Central memory CD8-positive, alpha-beta T cell (primary cell): Measurements from ENCODE around the gene UST.
"Not testable (repeated sequence)": the region's sequence is repeated elsewhere in the genome, so short reads cannot be mapped to it uniquely, and the experiment has no call there.

Experiments
- ATAC-seq: fragments of 150-1000 bp; cut with Tn5 transposase; replicated peaks from 2 replicates; pipeline ENCODE4 v1.10.0; 2022; ENCODE audit warnings: mild to moderate bottlenecking, moderate FRiP score, moderate number of reproducible peaks; ENCODE audit not compliant: poor library complexity, severe bottlenecking; ENCODE audit errors: extremely low read depth
- DNase-seq, 2 donors: peaks; one replicate each; pipeline ENCODE4 v3.0.0; 2021; ENCODE audit warnings: low spot score in 2 of 2
- H3K27ac Mint-ChIP-seq: one replicate; pipeline ENCODE4 v1.8.0; 2022; ENCODE audit warnings: low read depth, mild to moderate bottlenecking, moderate library complexity, mixed read lengths
- H3K27me3 Mint-ChIP-seq: one replicate; pipeline ENCODE4 v1.8.0; 2022; ENCODE audit warnings: mixed read lengths
- H3K36me3 Mint-ChIP-seq: one replicate; pipeline ENCODE4 v1.8.0; 2022; ENCODE audit warnings: mild to moderate bottlenecking, moderate library complexity, mixed read lengths; ENCODE audit not compliant: insufficient read depth
- H3K4me1 Mint-ChIP-seq: one replicate; pipeline ENCODE4 v1.8.0; 2022; ENCODE audit warnings: mixed read lengths
- H3K4me3 Mint-ChIP-seq: one replicate; pipeline ENCODE4 v1.8.0; 2022; ENCODE audit warnings: mild to moderate bottlenecking, moderate library complexity, mixed read lengths
- H3K9me3 Mint-ChIP-seq: one replicate; pipeline ENCODE4 v1.8.0; 2022; ENCODE audit warnings: mixed read lengths

UST gene

GRCh38 chr6:148857798-148858390, 111.1 kb downstream of the UST start:
- no peaks in the 10 kb centered on the region for H3K36me3 Mint-ChIP-seq
- H3K27me3 Mint-ChIP-seq, result no peaks in the 10 kb centered on the region
- no peak overlapping the region for H3K4me3 Mint-ChIP-seq
- DNase-seq, result no peak
- H3K4me1 Mint-ChIP-seq, result peaks cover 49% of the 10 kb centered on the region
- H3K9me3 Mint-ChIP-seq, result no peaks in the 10 kb centered on the region
- ATAC-seq, result no peak
- H3K27ac Mint-ChIP-seq, result no peak overlapping the region

- not testable (repeated sequence) for H3K9me3 Mint-ChIP-seq, DNase-seq, H3K36me3 Mint-ChIP-seq, H3K27me3 Mint-ChIP-seq, ATAC-seq, H3K27ac Mint-ChIP-seq, H3K4me3 Mint-ChIP-seq
- peaks cover 47% of the 10 kb centered on the region for H3K4me1 Mint-ChIP-seq
These were observed 117.3 kb downstream of the UST start for GRCh38 chr6:148864132-148864531.

DNA sequence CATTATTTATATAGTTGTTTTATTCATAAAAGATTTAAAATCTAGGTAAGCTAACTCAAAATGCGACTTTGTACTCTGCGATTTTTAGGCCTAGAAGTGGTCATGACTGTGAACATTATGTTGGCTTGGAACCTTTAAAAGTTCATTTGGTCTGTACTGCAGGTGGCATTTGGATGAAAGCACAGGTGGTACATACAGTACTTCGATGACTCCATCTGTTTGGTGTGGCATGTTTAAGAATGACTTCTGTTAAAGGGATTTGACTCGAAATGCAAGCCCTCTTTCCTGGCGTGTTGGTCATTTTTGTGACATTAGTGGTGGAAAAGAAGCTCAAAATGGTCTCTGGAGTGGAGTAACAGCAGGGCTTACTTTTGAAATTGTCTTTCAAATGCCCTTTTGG, 118.1 kb downstream of the UST start:
- Mint-ChIP-seq H3K27ac (no peak overlapping the region), H3K9me3 (no peaks in the 10 kb centered on the region), H3K36me3 (peaks cover 2% of the 10 kb centered on the region), H3K4me3 (no peak overlapping the region), H3K27me3 (no peaks in the 10 kb centered on the region), H3K4me1 (peaks cover 54% of the 10 kb centered on the region)
- DNase-seq, result no peak
- no peak for ATAC-seq

- no peaks in the 10 kb centered on the region for H3K27me3 Mint-ChIP-seq
- DNase-seq, result no peak
- H3K36me3 Mint-ChIP-seq, result peaks cover 2% of the 10 kb centered on the region
- H3K4me3 Mint-ChIP-seq, result no peak overlapping the region
- H3K9me3 Mint-ChIP-seq, result no peaks in the 10 kb centered on the region
- peak; percentile 34 for ATAC-seq
- peaks cover 63% of the 10 kb centered on the region for H3K4me1 Mint-ChIP-seq
- no peak overlapping the region for H3K27ac Mint-ChIP-seq
These were observed 119.9 kb downstream of the UST start for GRCh38 chr6:148866657-148867268.

DNA sequence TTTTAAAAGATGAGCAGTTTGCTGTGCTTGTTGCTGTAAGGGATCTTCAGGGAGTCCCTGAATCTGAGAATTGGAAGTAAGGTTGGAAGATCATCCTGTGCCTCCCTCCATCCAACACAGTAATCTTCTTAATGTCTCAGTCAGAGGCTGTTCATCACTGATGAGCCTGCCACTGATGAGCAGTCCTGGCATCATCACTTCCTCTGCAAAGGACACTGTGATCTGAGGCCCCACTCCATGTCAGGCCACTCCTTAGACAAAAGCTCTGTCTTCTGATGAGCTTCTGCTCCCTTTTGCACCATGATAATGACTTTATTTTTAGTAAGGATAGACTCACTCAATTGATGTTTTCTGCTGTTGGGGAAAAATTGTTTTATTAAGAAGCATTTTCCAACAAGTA, 121.0 kb downstream of the UST start:
- H3K4me3 Mint-ChIP-seq, result no peak overlapping the region
- H3K4me1 Mint-ChIP-seq, result peaks cover 56% of the 10 kb centered on the region

GRCh38 chr6:148868314-148868713, 121.5 kb downstream of the UST start:
- H3K27me3 Mint-ChIP-seq, result no peaks in the 10 kb centered on the region
- H3K27ac Mint-ChIP-seq, result no peak overlapping the region
- DNase-seq, result no peak
- H3K4me3 Mint-ChIP-seq, result no peak overlapping the region
- H3K36me3 Mint-ChIP-seq, result peaks cover 2% of the 10 kb centered on the region
- H3K9me3 Mint-ChIP-seq, result no peaks in the 10 kb centered on the region
- no peak for ATAC-seq
- peaks cover 52% of the 10 kb centered on the region for H3K4me1 Mint-ChIP-seq

More for the DNA sequence above, 121.0 kb downstream of the UST start:
- H3K27ac Mint-ChIP-seq, result no peak overlapping the region
- no peak for DNase-seq
- H3K27me3 Mint-ChIP-seq, result no peaks in the 10 kb centered on the region
- peaks cover 2% of the 10 kb centered on the region for H3K36me3 Mint-ChIP-seq
- H3K9me3 Mint-ChIP-seq, result no peaks in the 10 kb centered on the region
- ATAC-seq, result no peak

DNA sequence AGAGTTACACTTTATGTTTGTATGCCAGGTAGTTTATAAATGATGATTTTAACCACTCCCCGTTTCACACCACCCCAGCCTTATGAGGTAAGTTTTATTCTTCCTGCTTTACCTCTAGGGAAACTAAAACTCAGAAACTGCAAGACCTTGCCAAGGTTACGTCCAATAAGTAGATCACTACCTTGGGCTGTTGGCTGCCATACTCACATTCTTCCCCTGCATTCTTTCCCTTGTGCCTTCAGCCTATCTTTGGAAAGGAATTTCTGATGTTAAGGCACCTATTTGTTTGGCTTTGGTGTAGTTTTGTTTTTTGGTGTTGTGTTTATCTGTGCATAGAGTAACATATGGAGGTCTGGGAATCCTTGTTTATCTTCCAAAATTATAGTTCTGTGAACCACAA, 122.1 kb downstream of the UST start:
- Mint-ChIP-seq H3K27ac (no peak overlapping the region), H3K27me3 (no peaks in the 10 kb centered on the region), H3K4me1 (peaks cover 51% of the 10 kb centered on the region), H3K36me3 (peaks cover 2% of the 10 kb centered on the region), H3K9me3 (no peaks in the 10 kb centered on the region), H3K4me3 (no peak overlapping the region)
- ATAC-seq (no peak), DNase-seq (no peak)

DNA sequence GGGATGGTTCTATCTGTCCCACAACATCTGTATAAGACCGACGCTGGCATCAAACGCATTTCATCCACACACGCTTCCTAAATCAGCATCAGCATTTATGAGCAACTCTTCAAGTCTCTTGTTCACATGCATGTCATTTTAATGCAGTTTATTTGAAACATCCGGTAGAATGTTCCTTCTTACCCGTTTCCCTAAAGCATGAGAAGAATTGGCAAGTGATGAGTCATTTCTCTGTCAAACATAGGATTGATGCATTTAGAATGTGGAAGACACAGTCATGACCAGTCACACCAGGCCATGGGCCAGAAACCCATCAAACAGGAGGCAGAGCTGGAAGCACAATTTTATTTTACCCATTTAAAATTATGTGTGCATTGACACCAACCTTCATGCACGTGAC, 122.8 kb downstream of the UST start:
- Mint-ChIP-seq H3K4me3 (no peak overlapping the region), H3K36me3 (peaks cover 3% of the 10 kb centered on the region), H3K27ac (no peak overlapping the region), H3K4me1 (peaks cover 51% of the 10 kb centered on the region), H3K9me3 (no peaks in the 10 kb centered on the region), H3K27me3 (no peaks in the 10 kb centered on the region)
- ATAC-seq (no peak), DNase-seq (no peak)

- Mint-ChIP-seq H3K4me3 (no peak overlapping the region), H3K9me3 (no peaks in the 10 kb centered on the region), H3K27me3 (no peaks in the 10 kb centered on the region), H3K27ac (no peak overlapping the region), H3K36me3 (peaks cover 3% of the 10 kb centered on the region), H3K4me1 (peaks cover 44% of the 10 kb centered on the region)
- no peak for ATAC-seq
- no peak for DNase-seq
These were observed 126.3 kb downstream of the UST start for GRCh38 chr6:148873154-148873553.

- Mint-ChIP-seq H3K27me3 (no peaks in the 10 kb centered on the region), H3K27ac (no peak overlapping the region), H3K36me3 (peaks cover 3% of the 10 kb centered on the region), H3K9me3 (no peaks in the 10 kb centered on the region), H3K4me3 (no peak overlapping the region), H3K4me1 (peaks cover 37% of the 10 kb centered on the region)
- DNase-seq, result no peak
- ATAC-seq, result no peak
These were observed 127.0 kb downstream of the UST start for GRCh38 chr6:148873868-148874267.

GRCh38 chr6:148874698-148875293, 128.0 kb downstream of the UST start:
- H3K27ac Mint-ChIP-seq, result no peak overlapping the region
- H3K4me3 Mint-ChIP-seq, result no peak overlapping the region
- ATAC-seq, result no peak
- peaks cover 3% of the 10 kb centered on the region for H3K36me3 Mint-ChIP-seq
- peaks cover 29% of the 10 kb centered on the region for H3K4me1 Mint-ChIP-seq
- no peaks in the 10 kb centered on the region for H3K9me3 Mint-ChIP-seq
- no peak for DNase-seq
- H3K27me3 Mint-ChIP-seq, result no peaks in the 10 kb centered on the region

GRCh38 chr6:148878683-148879082, 131.9 kb downstream of the UST start:
- H3K36me3 Mint-ChIP-seq, result peaks cover 3% of the 10 kb centered on the region
- ATAC-seq, result no peak

DNA sequence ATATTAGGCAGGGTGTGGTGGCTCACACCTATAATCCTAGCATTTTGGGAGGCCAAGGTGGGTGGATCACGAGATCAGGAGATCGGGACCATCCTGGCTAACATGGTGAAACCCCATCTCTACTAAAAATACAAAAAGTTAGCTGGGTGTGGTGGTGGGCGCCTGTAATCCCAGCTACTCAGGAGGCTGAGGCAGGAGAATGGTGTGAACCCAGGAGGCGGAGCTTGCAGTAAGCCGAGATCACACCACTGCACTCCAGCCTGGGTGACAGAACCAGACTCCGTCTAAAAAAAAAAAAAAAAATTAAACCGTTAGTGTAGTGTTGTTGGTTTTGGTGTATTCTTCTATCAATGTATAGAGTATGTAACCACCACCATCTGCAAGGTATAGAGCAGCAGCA, 133.9 kb downstream of the UST start:
- H3K36me3 Mint-ChIP-seq, H3K9me3 Mint-ChIP-seq, DNase-seq, H3K27me3 Mint-ChIP-seq, H3K4me3 Mint-ChIP-seq, H3K27ac Mint-ChIP-seq, ATAC-seq: not testable (repeated sequence)
- H3K4me1 Mint-ChIP-seq, result peaks cover 20% of the 10 kb centered on the region

More at GRCh38 chr6:148878683-148879082, 131.9 kb downstream of the UST start:
- Mint-ChIP-seq H3K9me3 (no peaks in the 10 kb centered on the region), H3K4me3 (no peak overlapping the region), H3K27ac (no peak overlapping the region), H3K27me3 (no peaks in the 10 kb centered on the region), H3K4me1 (peaks cover 21% of the 10 kb centered on the region)
- DNase-seq, result no peak
